HG03460 (cell line): ENCODE results near the gene A4GALT.

ENCODE experiments used
- ATAC-seq: cut with Tn5 transposase; IDR thresholded peaks from one replicate; pipeline ENCODE4 v1.9.1; 2021; ENCODE audit not compliant: unreplicated experiment

Gene A4GALT

DNA sequence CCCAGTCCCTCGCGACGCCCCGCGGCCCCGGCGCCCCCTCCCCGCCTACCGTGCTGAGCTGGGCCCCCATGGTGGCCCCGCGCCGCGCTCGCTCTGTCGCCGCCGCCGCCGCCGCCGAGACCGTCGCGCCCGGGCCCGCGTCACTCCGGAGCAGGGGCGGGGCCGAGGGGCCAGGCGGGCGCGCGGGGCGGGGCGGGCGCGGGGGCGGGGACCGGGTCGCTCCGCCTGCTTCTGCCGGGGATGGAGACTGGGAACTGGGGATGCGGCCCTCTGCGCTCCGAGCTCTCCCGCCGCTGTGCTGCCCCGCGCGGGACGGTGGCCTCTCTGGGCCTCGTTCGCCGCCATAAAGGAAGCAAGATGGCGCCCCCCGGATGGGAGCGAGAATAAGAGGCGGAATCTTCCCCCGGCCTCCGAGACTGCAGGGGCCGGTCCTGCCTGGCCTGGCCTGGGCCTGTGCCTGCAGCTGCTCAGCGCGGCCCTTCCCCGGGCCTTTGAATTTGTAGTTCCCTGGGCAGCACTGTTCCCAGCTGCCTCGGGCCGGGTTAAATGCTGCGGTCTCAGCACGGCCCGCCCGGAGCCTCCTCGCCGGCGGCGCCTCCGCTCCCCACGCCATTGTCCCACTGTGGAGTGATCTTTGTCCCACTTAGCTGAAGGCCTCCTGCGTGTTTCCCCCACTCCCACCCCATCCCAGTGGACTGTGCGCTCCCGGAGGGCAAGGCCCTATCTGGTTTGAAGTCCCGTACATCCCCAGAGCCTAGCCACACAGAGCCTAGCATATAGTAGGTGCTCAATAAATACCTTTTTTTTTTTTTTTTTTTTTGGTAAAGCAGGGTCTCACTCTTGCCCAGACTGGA is 71.2 kb downstream of the A4GALT start, which contains the start of gene CYB5R3:
CYB5R3 (minus strand) TSS at position 147 of the 854 bp plus-strand sequence; CDS start at position 70, 77 bp downstream.
- peak; percentile 64 for ATAC-seq

GRCh38 chr22:42648368-42649245 is 72.1 kb downstream of the A4GALT start:
- ATAC-seq = peak; percentile 28

DNA sequence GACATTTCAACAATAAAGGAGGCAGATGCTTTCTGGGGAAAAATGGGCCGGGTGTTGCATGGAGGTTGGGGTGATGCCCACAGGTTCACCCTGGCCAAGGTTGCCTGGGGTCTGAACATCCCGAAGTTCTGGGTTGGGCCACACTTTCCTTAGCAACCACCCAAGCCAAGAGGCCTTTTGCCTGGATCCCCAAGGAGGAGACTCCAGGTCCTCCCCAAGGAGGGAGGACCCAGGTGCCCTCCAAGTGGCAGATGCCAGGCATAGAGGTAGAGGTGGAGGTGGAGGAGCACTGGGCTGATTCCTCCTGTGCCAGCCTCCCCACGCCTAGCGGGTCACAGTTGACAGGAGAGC is 72.7 kb downstream of the A4GALT start:
- ATAC-seq = no peak

DNA sequence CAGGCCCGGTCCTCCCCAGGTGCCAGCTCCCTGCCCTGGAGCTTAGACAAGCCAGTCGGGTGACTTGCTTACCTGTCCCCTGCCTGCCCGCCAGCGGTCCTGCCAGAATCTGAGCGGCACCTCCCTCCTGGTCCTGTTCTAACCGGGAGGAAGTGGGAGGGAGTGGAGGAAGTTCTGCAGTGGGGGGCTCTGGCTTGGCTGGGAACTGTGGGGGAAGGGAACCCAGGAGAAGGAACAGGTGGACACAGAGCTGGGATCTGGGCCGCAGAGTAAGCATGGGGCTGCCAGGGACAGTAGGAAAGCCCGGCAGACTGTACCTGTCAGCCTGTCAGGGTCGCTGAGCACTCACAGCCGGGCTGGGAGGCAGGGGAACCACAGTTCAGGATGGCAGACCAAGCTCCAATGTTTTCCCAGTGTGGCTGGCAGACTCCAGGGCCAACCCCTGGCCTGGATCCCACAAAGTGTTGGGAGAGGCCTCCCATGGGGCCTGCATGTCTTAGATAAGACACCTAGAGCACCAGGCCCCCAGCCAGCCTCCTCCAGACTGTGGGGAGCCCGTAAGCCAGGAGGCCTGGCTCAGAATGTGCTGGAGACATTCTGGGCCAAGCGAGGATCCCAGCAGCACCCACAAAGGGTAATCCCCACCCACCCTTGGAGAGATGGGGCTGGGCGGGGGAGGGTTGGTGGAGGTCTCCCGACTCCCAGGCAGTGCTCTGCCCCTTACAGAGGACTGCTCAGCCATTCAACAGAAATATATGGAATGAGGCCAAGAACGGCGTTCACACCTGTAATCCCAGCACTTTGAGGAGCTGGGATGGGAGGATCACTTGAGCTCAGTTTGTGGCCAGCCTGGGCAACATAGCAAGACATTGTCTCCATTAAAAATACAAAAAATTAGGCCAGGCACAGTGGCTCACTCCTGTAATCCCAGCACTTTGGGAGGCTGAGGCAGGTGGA is 73.8 kb downstream of the A4GALT start:
- no peak for ATAC-seq

DNA sequence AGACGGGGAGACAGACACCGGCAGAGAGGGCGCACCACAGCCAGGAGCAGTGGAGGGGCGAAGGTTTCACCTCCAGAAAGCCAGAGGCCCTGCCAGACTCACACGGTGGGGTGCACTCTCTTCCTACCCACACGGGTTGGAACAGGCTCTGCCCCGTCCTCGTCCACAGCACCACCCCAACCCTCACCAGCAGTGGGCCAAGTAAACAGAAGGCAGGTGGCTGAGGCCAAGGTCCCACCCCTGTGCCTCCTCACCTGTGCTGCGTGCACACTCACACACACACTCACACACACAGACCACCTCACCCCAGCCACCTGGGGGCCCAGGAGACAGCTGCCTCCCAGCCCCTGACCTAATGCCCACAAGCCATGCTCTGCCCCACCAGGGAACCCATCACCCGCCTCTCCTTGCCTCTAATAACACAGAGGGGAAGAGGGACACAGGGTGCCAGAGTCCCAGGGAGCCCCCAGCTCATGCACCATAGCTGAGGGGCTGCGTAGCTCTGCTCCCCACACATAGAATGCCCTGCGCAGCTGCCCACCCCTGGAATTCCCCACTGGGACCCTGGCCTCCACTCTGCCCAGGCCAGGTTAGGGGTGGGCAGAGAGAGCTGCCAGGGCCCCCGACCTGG is 74.6 kb downstream of the A4GALT start:
- ATAC-seq = no peak

- no peak for ATAC-seq
Measured at GRCh38 chr22:42645341-42645937, 75.2 kb downstream of the A4GALT start.

GRCh38 chr22:42644422-42645340 is 76.0 kb downstream of the A4GALT start:
- no peak for ATAC-seq

GRCh38 chr22:42643634-42644421 is 76.8 kb downstream of the A4GALT start:
- no peak for ATAC-seq

- ATAC-seq = no peak
Measured at GRCh38 chr22:42642806-42643633, 77.7 kb downstream of the A4GALT start.
